Keratinocyte (primary cell): Measurements from ENCODE around the gene PIGT. TPM values are rescaled to one million over a fixed set of nuclear protein-coding genes. Genes with fewer than 3 reads are reported as not detected.

Experiments
- DNase-seq: peaks from one replicate; pipeline ENCODE4 v3.0.0-alpha.2; 2011; ENCODE audit warnings: low read depth, missing footprints, low spot score
- FAIRE-seq: peaks from 2 replicates; lab custom pipeline; 2011; peaks lifted over from hg19 to GRCh38; lab: Jason Lieb, UNC
- H2AFZ ChIP-seq: 2 replicates; pipeline ENCODE4 v1.6.0; 2012; ENCODE audit warnings: low read length, control low read depth, inconsistent platforms; ENCODE audit not compliant: control insufficient read depth
- H3K27ac ChIP-seq: 2 replicates; pipeline ENCODE4 v1.5.1; 2011; ENCODE audit warnings: low read length; ENCODE audit not compliant: control insufficient read depth, insufficient read depth
- H3K27me3 ChIP-seq: 3 replicates; pipeline ENCODE4 v1.6.0; 2011; ENCODE audit warnings: low read length; ENCODE audit not compliant: control insufficient read depth, insufficient read depth; ENCODE audit errors: extremely low read depth
- H3K36me3 ChIP-seq, 2 experiments: 2 replicates in 1 of 2; 3 replicates in 1 of 2; pipeline ENCODE4 v1.5.1; 2011; ENCODE audit warnings: low read length in 2 of 2, mild to moderate bottlenecking in 1 of 2; ENCODE audit not compliant: control insufficient read depth in 2 of 2, insufficient read depth in 2 of 2; ENCODE audit errors: extremely low read depth in 1 of 2
- H3K4me1 ChIP-seq: 3 replicates; pipeline ENCODE4 v1.5.1; 2011; ENCODE audit warnings: low read length; ENCODE audit not compliant: control insufficient read depth, insufficient read depth; ENCODE audit errors: extremely low read depth
- H3K4me2 ChIP-seq: 3 replicates; pipeline ENCODE4 v1.6.0; 2011; ENCODE audit warnings: low read depth, low read length; ENCODE audit not compliant: control insufficient read depth, insufficient read depth; ENCODE audit errors: extremely low read depth
- H3K4me3 ChIP-seq, 3 experiments: fragments of 200-600 bp in 1 of 3; sonication (generic) in 1 of 3; 2 replicates in 2 of 3; 3 replicates in 1 of 3; pipeline ENCODE4 v1.5.1; 2011 to 2016; ENCODE audit warnings: low read length in 3 of 3, mild to moderate bottlenecking in 3 of 3, control low read depth in 2 of 3, inconsistent platforms in 1 of 3, low read depth in 1 of 3, mixed read lengths in 1 of 3, mixed run types in 1 of 3, moderate library complexity in 1 of 3; ENCODE audit not compliant: control insufficient read depth in 2 of 3, insufficient read depth in 2 of 3; ENCODE audit errors: extremely low read depth in 1 of 3
- H3K79me2 ChIP-seq: 2 replicates; pipeline ENCODE4 v1.6.0; 2012; ENCODE audit warnings: low read length; ENCODE audit not compliant: control insufficient read depth, insufficient read depth
- H3K9ac ChIP-seq: 3 replicates; pipeline ENCODE4 v1.6.0; 2011; ENCODE audit warnings: low read length; ENCODE audit not compliant: control insufficient read depth, insufficient read depth; ENCODE audit errors: extremely low read depth
- H3K9me1 ChIP-seq: 3 replicates; pipeline ENCODE4 v1.6.0; 2011; ENCODE audit warnings: low read length; ENCODE audit not compliant: control insufficient read depth, insufficient read depth; ENCODE audit errors: extremely low read depth
- H3K9me3 ChIP-seq: 2 replicates; pipeline ENCODE4 v1.5.1; 2012; ENCODE audit warnings: low read depth, low read length; ENCODE audit not compliant: control insufficient read depth
- H4K20me1 ChIP-seq: 3 replicates; pipeline ENCODE4 v1.6.0; 2011; ENCODE audit warnings: low read length; ENCODE audit not compliant: control insufficient read depth, insufficient read depth; ENCODE audit errors: extremely low read depth
- EZH2 ChIP-seq: IDR thresholded peaks from one replicate; pipeline ENCODE4 v1.6.1; 2012; ENCODE audit warnings: inconsistent platforms, mild to moderate bottlenecking, low read length, moderate library complexity
- dilution Hi-C: fragments of 300-500 bp; cut with MboI; formaldehyde crosslinking; loops from one replicate; pipeline ENCODE4 v1.7.0; 2020; ENCODE audit warnings: low sequenced_read_pairs; ENCODE audit not compliant: extremely low pct_ligation_motif_present
- polyA plus RNA-seq, 5 experiments: library from polyadenylated mRNA; depleted of rRNA in 3 of 5; stranded (reverse) in 3 of 5; stranded (forward) in 1 of 5; unstranded in 1 of 5; fragments of >200 nt; gene quantifications; 1 replicate in 1 of 5; 2 replicates in 3 of 5; 3 replicates in 1 of 5; pipeline versions ENCODE4 v1.2.1 to v1.2.3, GENCODE V29; 2011 to 2012; ENCODE audit warnings: missing spikeins in 2 of 5, low read depth in 1 of 5, low replicate concordance in 1 of 5
- TF ChIP-seq, protein P1 (sequence below), 3 experiments: IDR thresholded peaks in 1 of 3; conservative IDR thresholded peaks in 1 of 3; optimal IDR thresholded peaks in 1 of 3; 2 replicates in 2 of 3; 3 replicates in 1 of 3; pipeline versions ENCODE3 to v1.5.1; 2011; ENCODE audit warnings: low read length in 3 of 3, mild to moderate bottlenecking in 3 of 3, moderate library complexity in 2 of 3, control low read depth in 1 of 3, inconsistent platforms in 1 of 3; ENCODE audit not compliant: insufficient read depth in 2 of 3; ENCODE audit errors: extremely low read depth in 1 of 3

Gene PIGT
- polyA plus RNA-seq, 1 donor (not counting 4 experiments of a cell fraction or from before 2014, with no cell fraction given) = 26.5 TPM

- Histone ChIP-seq H3K4me1 (peaks cover 10% of the 10 kb centered on the region), H3K9me3 (no peaks in the 10 kb centered on the region), H3K79me2 (no peaks in the 10 kb centered on the region), H3K9me1 (peaks cover 2% of the 10 kb centered on the region), H3K36me3 (peaks cover 5 to 10% of the 10 kb centered on the region in 2 experiments), H3K27me3 (peaks cover 2% of the 10 kb centered on the region), H3K27ac (no peak overlapping the region), H4K20me1 (no peaks in the 10 kb centered on the region), H3K4me2 (no peak overlapping the region), H3K4me3 (no peak overlapping the region), H3K9ac (no peak overlapping the region), H2AFZ (no peak overlapping the region)
- TF ChIP-seq, protein P1, sequence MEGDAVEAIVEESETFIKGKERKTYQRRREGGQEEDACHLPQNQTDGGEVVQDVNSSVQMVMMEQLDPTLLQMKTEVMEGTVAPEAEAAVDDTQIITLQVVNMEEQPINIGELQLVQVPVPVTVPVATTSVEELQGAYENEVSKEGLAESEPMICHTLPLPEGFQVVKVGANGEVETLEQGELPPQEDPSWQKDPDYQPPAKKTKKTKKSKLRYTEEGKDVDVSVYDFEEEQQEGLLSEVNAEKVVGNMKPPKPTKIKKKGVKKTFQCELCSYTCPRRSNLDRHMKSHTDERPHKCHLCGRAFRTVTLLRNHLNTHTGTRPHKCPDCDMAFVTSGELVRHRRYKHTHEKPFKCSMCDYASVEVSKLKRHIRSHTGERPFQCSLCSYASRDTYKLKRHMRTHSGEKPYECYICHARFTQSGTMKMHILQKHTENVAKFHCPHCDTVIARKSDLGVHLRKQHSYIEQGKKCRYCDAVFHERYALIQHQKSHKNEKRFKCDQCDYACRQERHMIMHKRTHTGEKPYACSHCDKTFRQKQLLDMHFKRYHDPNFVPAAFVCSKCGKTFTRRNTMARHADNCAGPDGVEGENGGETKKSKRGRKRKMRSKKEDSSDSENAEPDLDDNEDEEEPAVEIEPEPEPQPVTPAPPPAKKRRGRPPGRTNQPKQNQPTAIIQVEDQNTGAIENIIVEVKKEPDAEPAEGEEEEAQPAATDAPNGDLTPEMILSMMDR (optimal IDR thresholded peaks at IDR 0.05 in 1 of 3, IDR thresholded peaks at IDR 0.05 in 1 of 3, conservative IDR thresholded peaks at IDR 0.05 in 1 of 3; ENCODE audit: extremely low read depth in 1 of 3, insufficient read depth in 2 of 3, low read length in 3 of 3) = no peak
- no peak for TF ChIP-seq EZH2
- FAIRE-seq = no peak
- dilution Hi-C loops = no loop called here
- DNase-seq = no peak
Measured at GRCh38 chr20:45410887-45411286, 5.1 kb upstream of the PIGT start.

- no peak overlapping the region for H3K4me2 ChIP-seq
- no peak for TF ChIP-seq EZH2
- TF ChIP-seq, protein P1 (optimal IDR thresholded peaks at IDR 0.05 in 1 of 3, IDR thresholded peaks at IDR 0.05 in 1 of 3, conservative IDR thresholded peaks at IDR 0.05 in 1 of 3; ENCODE audit: extremely low read depth in 1 of 3, insufficient read depth in 2 of 3, low read length in 3 of 3) = no peak
- FAIRE-seq (no peak), DNase-seq (no peak)
- no peak overlapping the region for H3K4me3 ChIP-seq
- no peak overlapping the region for H3K27ac ChIP-seq
- peaks cover 16% of the 10 kb centered on the region for H3K79me2 ChIP-seq
- no peak overlapping the region for H3K9ac ChIP-seq
- no peaks in the 10 kb centered on the region for H3K27me3 ChIP-seq
- dilution Hi-C loops = no loop called here
- H3K9me1 ChIP-seq = peaks cover 2% of the 10 kb centered on the region
- no peaks in the 10 kb centered on the region for H4K20me1 ChIP-seq
- no peak overlapping the region for H2AFZ ChIP-seq
- H3K9me3 ChIP-seq = no peaks in the 10 kb centered on the region
- H3K4me1 ChIP-seq = peaks cover 14% of the 10 kb centered on the region
- peaks cover 5 to 10% of the 10 kb centered on the region in 2 experiments for H3K36me3 ChIP-seq
Measured at GRCh38 chr20:45412653-45413052, 3.3 kb upstream of the PIGT start.
